ENCODE data around the gene CTSC. TPM values are rescaled to one million over a fixed set of nuclear protein-coding genes. Genes with fewer than 3 reads are reported as not detected.

The CTSC gene
- total RNA-seq, 1 experiment from 2014 or later = 80.2 TPM

DNA sequence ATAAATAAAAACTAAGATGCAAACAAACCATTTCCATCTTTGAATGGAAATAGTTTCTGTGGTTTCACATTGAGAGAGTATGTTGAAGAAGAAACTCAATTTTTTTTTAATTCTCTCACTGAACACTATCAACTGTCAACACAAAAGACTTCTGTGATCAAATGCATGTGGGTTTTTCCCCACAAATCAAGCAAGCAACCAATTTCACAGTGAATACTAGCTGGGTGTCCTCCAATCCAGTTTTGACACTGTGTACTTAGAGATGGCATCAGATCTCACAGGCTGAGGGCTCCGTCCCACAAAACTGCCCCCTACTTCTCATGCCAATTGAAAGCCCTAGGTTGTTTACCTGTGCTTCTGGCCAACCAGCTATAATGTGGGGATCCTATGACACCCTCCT is 34.5 kb downstream of the CTSC start:
- no peak for ATAC-seq
- H3K9me3 ChIP-seq (ENCODE audit: control insufficient read depth, insufficient read depth, low read depth, low read length) = no peaks in the 10 kb centered on the region
- no peak overlapping the region for H3K4me3 ChIP-seq (ENCODE audit: low read depth in 2 of 2, low read length in 2 of 2)
- H3K4me1 ChIP-seq (ENCODE audit: control insufficient read depth, insufficient read depth, low read length) = no peaks in the 10 kb centered on the region
- no peaks in the 10 kb centered on the region for H3K27me3 ChIP-seq (ENCODE audit: control insufficient read depth, insufficient read depth, low read length)
- POLR2A ChIA-PET = interaction anchor here (0.7 kb wide), 1 partner anchor 794 kb away, joined by 4 read pairs; no protein-coding TSS in a partner anchor
- DNase-seq (ENCODE audit: low read depth, low spot score) = no peak
- no peaks in the 10 kb centered on the region for H3K36me3 ChIP-seq (ENCODE audit: control insufficient read depth, insufficient read depth, low read length)
- TF ChIP-seq SIN3A (IDR thresholded peaks at IDR 0.05; ENCODE audit: borderline replicate concordance, insufficient read depth, low read depth, low read length) = no peak
- no peak for TF ChIP-seq POLR2AphosphoS5 (IDR thresholded peaks at IDR 0.05; ENCODE audit: low read depth, low read length)
- TF ChIP-seq REST (IDR thresholded peaks at IDR 0.05; ENCODE audit: insufficient read depth in 1 of 2, low read depth in 2 of 2, low read length in 1 of 2) = no peak
- no peak for TF ChIP-seq TCF7L2 (IDR thresholded peaks at IDR 0.05; ENCODE audit: low read depth, low read length)
- TF ChIP-seq, protein P1, sequence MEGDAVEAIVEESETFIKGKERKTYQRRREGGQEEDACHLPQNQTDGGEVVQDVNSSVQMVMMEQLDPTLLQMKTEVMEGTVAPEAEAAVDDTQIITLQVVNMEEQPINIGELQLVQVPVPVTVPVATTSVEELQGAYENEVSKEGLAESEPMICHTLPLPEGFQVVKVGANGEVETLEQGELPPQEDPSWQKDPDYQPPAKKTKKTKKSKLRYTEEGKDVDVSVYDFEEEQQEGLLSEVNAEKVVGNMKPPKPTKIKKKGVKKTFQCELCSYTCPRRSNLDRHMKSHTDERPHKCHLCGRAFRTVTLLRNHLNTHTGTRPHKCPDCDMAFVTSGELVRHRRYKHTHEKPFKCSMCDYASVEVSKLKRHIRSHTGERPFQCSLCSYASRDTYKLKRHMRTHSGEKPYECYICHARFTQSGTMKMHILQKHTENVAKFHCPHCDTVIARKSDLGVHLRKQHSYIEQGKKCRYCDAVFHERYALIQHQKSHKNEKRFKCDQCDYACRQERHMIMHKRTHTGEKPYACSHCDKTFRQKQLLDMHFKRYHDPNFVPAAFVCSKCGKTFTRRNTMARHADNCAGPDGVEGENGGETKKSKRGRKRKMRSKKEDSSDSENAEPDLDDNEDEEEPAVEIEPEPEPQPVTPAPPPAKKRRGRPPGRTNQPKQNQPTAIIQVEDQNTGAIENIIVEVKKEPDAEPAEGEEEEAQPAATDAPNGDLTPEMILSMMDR (IDR thresholded peaks at IDR 0.05) = no peak
- CTCF ChIA-PET = no interaction called here
- BruUV-seq (replicated peaks) = no TSS peak
- intact Hi-C loops (cut with micrococcal nuclease; ENCODE audit: unreplicated experiment) (no loop called here), in situ Hi-C loops (cut with HindIII; ENCODE audit: low pct_unique_long_range_greater_than_20kb, low sequenced_read_pairs) (no loop called here)
- no peak overlapping the region for H3K27ac ChIP-seq (ENCODE audit: low read length)

GRCh38 chr11:88301488-88302140 is 35.9 kb downstream of the CTSC start:
- in situ Hi-C loops (cut with HindIII; ENCODE audit: low pct_unique_long_range_greater_than_20kb, low sequenced_read_pairs) = no loop called here
- no peak for DNase-seq (ENCODE audit: low read depth, low spot score)
- Histone ChIP-seq H3K9me3 (ENCODE audit: control insufficient read depth, insufficient read depth, low read depth, low read length) (no peaks in the 10 kb centered on the region), H3K36me3 (ENCODE audit: control insufficient read depth, insufficient read depth, low read length) (no peaks in the 10 kb centered on the region), H3K4me1 (ENCODE audit: control insufficient read depth, insufficient read depth, low read length) (no peaks in the 10 kb centered on the region), H3K4me3 (ENCODE audit: low read depth in 2 of 2, low read length in 2 of 2) (no peak overlapping the region), H3K27ac (ENCODE audit: low read length) (no peak overlapping the region), H3K27me3 (ENCODE audit: control insufficient read depth, insufficient read depth, low read length) (no peaks in the 10 kb centered on the region)
- POLR2A ChIA-PET = no interaction called here
- no TSS peak for BruUV-seq (replicated peaks)
- TF ChIP-seq POLR2AphosphoS5 (IDR thresholded peaks at IDR 0.05; ENCODE audit: low read depth, low read length) (no peak), REST (IDR thresholded peaks at IDR 0.05; ENCODE audit: insufficient read depth in 1 of 2, low read depth in 2 of 2, low read length in 1 of 2) (no peak), SIN3A (IDR thresholded peaks at IDR 0.05; ENCODE audit: borderline replicate concordance, insufficient read depth, low read depth, low read length) (no peak), TCF7L2 (IDR thresholded peaks at IDR 0.05; ENCODE audit: low read depth, low read length) (no peak)
- TF ChIP-seq, protein P1 (IDR thresholded peaks at IDR 0.05) = no peak
- ATAC-seq = no peak
- CTCF ChIA-PET = no interaction called here
- intact Hi-C loops (cut with micrococcal nuclease; ENCODE audit: unreplicated experiment) = no loop called here
